NCI-H446 treated with DMSO at 0.1 percent for 48 hours (cell line): ENCODE results near the gene ZNF787.

Experiments
- DNase-seq: peaks from one replicate; lab custom pipeline; 2025; lab: John Stamatoyannopoulos, UW

Gene ZNF787

DNA sequence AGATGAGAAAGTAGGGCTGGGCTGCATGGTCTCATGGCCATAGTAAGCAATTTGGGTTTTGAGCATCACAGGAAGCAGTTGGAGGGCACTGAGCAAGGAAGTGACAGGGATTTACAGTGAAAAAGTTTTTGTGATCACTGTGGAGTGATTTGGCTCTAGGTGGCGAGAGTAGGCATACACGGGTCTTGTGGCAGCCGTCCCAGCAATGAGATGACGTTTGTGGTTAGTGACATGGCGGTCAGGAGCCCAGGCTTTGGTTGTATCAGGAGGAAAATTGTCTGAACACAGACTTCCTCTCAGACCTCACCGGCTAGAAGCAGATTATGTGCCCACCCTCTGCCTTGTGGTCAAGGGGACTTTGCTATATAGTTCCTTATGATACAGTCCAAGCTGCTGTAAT, 23.3 kb upstream of the ZNF787 start:
- no peak for DNase-seq

DNA sequence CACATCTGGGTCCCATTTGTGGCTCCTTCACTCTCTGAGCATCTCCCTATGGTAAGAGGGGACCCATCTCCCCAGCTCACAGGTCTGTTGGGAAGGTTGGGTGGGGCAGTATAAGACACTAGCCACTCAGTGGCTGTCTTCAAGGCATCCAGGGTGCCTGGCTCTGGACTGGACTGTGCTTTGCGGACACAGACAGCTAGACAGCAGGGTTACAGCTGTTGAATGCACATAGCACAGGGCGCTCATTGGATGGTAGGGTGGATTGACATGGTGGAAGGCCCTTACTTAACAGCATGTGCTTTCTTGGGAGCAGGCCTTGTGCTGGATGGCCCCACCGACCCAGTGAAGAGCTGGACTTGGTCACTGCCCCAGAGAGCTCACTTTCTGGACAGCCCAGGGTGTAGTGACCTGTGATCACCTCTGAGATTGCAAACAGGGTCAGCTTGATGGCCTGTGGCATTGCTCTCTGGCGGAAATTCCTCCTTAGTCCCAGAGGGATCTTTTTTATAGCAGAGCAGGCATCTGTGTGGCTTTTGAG, 21.9 kb upstream of the ZNF787 start:
- no peak for DNase-seq

DNA sequence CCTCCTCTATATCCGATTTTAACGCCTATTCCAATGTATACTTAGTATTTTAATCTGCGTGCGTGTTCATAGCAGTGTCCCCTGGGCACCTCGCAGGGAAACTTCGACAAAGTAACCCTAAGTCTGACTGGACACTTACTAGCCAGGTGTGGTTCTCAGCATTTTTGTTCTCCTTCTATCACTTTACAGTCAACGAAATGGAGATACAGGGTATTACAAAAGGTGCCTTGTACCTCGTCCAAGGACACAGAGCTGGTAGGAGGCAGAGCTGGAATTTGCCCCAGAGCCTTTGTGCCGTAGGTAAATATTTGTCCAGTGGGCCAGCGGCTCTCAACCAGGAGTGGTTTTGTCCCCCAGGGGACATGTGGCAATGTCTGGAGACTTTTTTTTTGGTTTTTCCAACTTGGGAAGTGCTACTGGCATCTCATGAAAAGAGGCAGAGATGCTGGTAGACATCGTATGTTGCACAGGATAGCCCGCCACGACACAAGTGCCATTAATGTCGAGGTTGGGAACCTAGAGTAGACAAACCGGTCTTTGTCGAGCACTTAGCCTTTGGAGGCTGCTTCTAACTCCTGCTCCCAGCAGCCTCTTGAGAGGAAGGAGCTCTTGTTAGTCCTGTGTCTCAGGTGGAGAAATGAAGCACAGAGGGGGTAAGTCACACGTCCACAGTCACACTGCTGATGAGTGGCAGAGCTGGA, 21.1 kb upstream of the ZNF787 start:
- no peak for DNase-seq

DNA sequence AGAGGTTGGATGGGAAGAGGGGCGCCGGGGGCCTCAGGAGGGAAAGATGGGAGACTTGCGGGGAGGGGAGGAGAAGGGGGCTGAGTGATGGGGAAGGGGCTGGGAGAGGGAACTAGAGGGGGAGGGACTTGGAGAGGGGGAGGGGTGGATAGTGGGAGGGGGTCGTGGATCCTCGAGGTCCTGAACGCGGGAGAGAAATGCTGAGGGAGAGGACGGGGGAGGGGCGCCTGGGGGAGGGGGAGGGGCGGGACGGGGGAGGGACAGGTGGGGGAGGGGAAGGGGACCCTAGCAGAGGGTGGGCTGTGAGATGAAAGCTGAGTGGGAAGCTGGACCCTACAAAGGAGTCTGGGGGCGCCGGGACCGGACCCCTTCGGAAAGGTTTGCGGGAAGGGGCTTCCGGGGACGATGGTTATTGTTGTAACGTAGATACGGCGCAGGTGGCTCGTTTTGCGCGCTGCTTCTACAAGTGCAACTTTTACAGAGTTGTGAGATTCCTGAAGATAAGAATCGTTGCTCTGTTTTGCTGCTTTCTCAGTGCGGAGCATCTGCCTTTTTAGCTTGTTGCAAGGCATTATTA, 20.4 kb upstream of the ZNF787 start:
- DNase-seq = no peak

DNA sequence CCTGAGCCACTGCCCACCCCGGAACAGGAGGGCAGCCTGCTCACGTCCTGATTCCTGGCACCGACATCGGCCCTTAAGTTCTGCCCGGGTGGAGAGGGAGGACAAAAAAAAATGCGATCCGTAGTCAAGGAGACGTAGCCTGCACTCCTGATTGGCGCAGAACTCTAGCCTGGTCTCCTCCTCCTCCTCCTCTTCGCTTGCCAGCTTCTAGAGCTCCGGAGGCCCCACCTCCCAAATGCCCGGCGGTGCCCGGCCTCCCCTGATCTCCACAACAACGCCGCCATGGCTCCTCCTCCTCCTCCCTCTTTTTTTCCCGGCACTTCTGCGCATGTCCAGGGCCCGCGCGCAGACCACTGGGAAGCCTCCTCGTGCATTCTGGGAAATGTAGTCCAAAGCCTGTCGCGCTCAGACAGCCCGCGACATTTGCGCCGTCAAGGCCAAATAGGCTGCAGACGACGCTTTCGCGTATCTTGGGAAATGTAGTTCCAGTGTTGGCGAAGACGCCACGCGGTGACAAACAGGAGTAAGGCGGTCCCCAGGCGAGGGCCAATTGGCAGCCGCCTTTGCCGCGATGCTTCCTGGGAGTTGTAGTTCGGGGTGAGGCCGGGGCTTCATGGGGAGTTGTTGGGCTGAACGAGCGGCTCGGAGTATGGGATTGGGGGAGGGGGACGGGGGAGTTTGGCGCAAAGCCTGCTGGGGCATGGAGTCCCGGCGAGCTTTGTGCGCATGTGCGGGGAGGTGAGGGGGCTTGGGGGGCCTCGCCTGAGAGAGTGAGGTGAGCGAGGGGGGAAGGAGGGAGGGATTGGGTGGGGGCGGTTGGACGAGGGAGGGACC, 19.7 kb upstream of the ZNF787 start, which contains the start of gene ZNF444:
TSS of gene ZNF444 (plus strand) at position 705 of the 834 bp plus-strand sequence. CDS start 5,625 bp downstream, outside the sequence.
- DNase-seq = peak; percentile 100

DNA sequence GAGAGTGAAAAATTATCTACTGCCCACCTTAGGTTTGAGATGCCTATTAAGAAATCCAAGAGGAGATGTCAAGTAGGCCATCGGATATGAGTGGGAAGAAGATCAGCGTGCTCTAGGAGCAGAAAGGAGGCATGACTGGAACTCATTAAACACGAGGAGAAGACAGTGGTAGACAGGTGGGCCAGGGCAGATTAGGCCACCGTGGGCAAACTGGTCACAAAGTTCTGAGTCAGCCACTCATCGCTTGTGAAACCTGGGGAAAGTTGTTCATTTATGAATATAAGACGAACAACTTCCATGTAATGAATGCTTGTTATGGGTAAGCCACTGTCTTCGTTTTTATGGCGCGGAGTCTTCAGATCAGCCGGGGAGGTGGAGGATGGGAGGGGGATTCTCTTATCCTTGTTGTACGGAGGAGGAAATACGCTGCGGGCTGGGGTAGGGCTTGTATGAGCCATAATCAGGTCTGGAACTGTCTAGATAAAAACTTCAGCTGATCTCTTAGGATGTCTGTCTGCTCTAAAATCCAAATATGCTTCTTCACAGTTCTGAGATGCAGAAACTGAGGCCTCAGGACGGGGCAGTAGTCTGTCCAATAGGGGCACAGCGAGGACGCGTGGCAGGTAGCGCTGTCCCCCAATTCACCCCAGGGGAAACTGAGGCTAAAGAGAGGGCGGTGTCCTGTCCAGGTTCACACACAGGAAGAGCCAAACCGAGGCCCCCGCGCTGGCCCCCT, 18.9 kb upstream of the ZNF787 start:
- DNase-seq = no peak

DNA sequence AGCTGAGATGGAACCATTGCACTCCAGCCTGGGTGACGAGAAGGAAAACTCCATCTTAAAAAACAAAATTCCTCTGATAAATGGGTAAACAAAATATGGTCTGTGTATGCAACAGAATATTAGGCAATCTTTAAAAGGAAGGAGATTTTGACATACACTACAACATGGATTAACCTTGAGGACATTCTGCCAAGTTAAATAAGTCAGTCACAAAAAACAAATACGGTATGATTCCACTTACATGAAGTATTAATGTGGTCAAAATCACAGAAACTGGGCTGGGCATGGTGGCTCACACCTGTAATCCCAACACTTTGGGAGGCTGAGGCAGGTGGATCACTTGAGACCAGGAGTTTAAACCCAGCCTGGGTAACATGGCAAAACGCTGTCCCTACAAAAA, 17.0 kb upstream of the ZNF787 start:
- no peak for DNase-seq

DNA sequence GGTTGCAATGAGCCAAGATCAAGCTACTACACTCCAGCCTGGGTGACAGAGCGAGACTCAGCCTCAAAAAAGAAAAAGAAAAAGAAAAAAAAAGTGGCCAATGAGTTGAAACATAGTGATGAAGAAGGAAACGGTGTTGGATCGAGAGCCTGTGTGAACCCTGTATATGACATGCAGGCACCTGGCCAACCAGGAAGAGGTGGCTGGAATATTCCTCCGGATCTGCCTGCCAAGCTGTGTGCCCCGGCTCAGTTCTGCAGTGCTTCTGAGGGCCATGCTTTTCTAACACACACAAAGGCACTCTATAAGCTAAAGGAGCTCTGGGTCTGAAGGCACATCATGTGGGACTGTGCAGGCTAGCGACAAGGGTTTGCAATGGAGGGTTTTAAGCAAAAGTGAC, 16.3 kb upstream of the ZNF787 start:
- DNase-seq = no peak

DNA sequence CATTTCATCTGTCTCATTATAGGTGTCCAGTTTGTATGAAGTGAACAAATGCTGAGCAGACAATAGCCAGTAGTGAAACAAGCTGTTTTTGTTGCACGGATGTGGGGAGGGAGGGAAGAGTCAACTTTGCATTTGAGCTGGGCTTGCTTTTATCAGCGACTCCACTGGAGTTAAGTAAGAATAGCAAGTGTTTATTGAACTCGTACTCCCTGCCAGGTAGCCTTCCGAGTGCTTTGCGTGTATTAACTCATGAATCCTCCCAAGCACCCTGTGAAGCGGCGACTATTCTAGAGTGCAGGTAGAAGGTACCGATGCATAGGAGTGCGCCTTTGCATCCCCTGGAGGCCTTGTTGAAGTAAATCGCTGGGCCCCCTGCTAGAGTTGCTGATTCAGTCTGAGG, 15.3 kb upstream of the ZNF787 start:
- DNase-seq = no peak

DNA sequence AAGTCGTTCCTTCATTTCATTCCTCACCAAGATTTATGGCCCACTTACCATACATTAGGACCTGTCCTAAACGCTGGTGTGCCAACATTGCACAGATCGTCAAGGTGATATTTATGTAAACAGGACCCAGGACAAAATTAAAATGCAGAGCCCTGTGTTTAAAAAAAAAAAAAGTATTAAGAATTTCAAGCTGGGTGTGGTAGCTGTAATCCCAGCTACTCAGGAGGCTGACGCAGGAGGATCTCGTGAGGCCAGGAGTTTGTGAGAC, 13.5 kb upstream of the ZNF787 start:
- DNase-seq = no peak

DNA sequence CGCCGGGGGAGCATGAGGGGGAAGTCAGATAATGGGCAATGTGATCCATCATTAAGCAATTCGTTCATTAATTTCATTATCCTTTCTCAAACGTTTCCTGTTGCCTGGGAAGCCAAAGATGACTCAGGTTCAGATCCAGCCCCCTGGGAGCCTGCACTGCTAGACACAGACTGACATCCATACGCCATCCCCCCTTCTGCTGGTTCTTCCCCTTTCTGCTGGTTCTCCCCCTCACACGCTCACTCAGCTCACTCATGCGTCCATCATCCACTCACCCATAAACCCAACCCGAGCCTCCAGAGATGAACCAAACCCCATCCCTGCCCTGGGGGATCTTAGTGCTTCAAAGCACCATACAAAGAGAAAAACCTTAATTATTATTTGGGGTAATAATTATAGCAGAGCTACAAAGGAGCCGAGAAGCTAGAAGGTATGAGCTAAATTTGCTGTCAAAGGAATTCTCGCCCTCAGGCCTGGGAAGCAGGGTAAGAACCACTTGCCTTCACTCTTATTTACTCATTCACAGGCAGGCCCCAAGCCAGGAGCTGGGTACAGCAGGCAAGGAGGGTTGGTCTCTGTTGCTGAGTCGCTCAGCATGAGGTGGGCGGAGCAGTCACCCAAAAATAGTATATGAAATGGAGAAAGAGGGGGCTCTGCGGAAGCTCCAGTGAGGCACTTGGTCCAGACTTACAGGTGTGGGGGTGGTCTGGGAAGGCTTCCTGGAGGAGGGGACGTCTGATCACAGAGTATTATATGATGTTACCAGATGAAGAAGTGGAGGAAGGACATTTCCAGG, 13.0 kb upstream of the ZNF787 start:
- no peak for DNase-seq

DNA sequence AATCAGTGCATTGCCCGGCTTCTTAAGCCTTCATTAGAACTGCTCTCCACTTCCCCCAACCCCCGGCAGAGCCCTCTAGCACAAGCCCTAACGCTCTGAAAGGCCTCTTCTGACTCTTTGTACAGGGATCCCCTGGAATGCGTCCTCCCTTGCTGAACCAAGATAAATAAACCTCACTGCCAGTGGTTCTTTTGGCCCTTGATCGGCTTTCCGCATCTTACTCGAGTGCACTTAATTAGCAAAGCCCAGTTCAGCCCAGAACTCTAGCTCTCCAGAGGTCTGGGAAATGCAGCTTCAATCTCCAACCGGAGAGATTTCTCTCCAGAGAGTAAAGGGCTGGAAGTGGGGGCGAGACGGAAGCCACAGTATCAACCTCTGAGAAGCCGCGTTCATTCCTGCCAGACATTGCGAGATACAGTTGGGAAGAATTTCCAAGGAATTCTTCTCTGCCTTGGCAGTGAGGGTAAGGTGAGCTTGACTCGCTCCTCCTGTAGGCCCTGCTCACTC, 11.3 kb upstream of the ZNF787 start:
- no peak for DNase-seq

DNA sequence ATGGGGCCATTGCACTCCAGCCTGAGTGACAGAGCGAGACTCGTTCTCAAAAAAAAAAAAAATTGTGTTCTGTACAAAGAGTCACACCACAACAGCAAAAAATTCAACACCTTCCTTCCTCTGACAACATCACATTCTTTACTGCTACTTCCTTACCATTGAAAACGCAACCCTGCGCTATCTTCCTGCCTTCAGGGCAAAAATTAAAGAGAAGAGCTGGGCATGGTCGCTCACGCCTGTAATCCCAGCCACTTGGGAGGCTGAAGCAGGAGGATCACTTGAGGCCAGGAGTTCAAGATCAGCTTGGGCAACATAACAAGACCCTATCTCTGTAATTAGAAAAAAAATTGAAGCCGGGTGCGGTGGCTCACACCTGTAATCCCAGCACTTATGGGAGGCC, 10.6 kb upstream of the ZNF787 start:
- no peak for DNase-seq

DNA sequence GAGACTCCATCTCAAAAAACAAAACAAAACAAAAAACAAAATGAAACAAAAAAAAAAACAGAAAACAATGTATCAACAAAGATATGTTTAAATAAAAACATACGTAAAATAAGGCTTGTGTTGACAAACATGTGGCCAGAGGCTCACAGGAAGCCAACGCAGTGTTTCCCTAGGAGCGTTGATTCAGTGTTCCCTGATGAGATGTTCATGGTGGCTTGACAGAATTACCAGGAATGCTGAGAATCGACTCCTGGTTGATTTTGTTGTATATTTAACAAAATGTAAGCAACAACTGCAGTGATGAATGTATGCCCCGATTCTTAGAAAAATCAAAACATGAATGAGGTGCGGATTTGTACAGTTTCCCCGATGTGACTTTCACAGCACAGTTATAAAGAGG, 8.9 kb upstream of the ZNF787 start:
- DNase-seq = no peak

DNA sequence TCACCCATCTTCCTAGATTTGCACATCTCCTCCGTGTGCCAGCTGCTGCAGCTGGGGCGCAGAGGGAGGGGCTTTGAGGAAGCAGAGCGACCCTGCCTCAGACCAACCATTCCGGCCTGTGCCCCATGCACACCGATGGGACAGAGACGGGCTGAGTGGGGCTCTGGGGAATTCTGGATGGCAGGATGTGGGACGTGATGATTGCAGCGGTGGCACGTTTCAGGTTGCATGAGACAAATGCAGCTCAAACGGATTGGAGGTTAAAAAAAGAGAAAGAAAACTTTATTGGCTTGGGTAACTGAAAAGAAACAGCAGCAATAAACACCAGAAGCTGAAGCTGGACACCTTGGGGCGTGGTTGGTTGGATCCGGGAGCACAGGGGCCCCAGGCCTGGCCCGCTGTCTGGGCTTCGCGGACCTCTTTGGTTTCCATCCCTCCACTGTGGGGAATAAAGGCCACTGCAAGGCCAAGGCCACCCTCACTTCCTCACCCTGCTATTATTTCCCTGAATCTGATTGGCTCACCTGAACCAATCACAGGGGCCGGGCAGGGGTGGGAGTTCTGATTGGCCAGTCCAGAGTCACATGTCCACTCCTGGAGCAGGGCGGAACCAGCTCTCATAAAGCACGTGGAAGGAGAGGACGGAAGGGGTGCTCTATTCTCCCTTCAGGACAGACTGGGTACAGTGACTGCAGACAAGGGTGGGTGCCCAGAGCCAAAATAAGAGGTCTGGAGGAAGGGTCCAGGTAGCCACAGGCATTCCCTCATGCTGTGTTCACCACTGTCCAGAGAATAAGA, 6.1 kb upstream of the ZNF787 start:
- no peak for DNase-seq

DNA sequence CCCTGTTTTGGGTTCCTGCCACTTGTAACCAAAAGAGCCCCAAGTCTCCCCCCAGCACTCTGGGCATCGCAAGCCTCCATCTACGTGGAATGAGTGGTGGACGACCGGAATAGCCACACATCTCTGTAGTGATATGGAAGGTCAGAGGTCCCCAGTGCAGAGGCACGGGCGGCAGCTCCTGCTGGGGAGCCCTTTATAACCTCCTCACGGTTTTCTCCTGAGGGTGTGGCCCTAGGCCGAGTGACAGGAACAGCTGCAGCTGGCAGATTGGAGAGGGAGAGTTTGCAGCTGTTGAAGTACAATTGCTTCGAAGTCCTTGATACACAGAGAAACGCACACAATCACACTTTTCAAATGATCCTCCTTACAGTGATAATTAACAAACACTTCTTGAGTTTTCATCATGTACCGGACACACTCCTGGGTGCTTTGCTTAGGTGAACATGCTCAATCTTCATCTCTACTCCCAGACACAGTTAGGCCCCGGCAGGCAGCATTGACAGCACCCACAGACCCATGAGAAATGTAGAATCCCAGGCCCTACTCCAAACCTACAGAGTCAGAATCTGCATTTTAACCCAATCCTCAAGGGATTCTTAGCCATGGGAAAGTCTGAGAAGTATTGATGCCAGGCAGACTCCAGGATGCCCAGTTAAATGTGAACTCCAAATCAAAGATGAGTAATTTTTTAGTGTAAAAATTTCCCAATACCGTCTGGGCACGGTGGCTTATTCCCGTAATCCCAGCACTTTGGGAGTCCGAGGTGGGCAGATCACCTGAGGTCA, 4.9 kb upstream of the ZNF787 start:
- no peak for DNase-seq

DNA sequence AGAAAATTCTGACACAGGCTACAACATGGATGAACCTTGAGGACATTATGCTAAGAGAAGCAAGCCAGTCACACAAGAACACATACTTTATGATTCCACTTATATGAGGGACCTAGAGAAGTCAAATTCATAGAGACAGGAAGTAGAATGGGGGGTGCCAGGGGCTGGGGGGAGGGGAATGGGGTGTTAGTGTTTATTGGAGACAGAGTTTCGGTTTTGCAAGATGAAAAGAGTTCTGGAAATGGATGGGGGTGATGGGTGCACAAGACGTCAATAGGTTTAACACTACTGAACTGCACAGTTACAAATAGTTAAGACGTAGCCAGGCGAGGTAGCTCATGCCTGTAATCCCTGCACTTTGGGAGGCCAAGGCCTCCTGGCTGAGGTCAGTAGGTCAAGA, 3.5 kb upstream of the ZNF787 start:
- no peak for DNase-seq

DNA sequence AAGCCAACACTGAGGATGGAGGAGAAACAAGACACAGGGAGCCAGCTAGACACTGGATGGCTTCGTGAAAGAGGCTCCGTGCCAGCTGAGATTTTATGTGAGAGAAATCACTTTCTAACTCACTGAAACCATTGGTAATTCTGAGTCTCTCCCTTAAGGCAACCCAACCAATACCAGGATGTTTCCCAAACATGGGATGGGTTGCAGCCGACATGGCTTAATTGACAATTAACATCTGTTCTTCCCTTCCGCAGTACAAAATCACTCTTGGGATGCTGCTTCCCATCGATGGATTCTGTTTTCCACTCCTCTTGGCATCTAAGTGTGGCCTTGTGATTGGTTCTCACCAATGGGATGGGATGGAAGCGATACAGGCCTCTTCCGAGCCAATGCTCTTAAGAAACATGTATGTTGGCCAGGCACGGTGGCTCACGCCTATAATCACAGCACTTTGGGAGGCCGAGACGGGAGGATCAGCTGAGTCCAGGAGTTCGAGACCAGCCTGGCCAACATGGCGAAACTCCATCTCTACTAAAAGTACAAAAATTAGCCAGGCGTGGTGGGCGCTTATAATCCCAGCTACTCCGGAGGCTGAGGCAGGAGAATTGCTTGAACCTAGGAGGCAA, 2.3 kb upstream of the ZNF787 start:
- no peak for DNase-seq
